ENCODE measurements around the gene FBRS. TPM values are rescaled to one million over a fixed set of nuclear protein-coding genes. Genes with fewer than 3 reads are reported as not detected.
"Not testable (repeated sequence)": the region's sequence is repeated elsewhere in the genome, so short reads cannot be mapped to it uniquely, and the experiment has no call there.

Gene FBRS
- total RNA-seq, 1 donor from 2014 or later: 27.8 TPM

DNA sequence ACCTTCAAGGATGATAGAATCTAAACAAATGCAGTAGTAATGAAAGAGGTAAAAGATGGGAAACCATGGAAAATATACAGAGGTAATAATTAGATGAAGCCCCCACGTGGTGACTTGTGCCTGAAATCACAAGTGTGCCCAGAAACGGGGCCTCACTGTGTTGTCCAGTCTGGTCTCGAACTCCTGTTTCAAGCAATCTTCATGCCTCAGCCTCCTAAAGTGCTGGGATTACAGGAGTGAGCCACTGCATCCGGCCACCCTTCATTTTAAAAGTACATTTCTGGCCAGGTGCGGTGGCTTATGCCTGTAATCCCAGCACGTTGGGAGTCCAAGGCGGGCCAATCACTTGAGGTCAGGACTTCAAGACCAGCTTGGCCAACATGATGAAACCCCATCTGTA lies 21.6 kb upstream of the FBRS start:
- no peaks in the 10 kb centered on the region for H3K36me3 ChIP-seq
- DNase-seq: no peak
- peaks cover 20% of the 10 kb centered on the region for H3K4me1 ChIP-seq
- no peaks in the 10 kb centered on the region for H3K27me3 ChIP-seq (ENCODE audit: low read depth)
- no peak overlapping the region for H3K27ac ChIP-seq (replicated peaks)
- no peaks in the 10 kb centered on the region for H3K9me3 ChIP-seq (replicated peaks)
- no peak overlapping the region for H3K4me3 ChIP-seq
- TF ChIP-seq, protein P1, sequence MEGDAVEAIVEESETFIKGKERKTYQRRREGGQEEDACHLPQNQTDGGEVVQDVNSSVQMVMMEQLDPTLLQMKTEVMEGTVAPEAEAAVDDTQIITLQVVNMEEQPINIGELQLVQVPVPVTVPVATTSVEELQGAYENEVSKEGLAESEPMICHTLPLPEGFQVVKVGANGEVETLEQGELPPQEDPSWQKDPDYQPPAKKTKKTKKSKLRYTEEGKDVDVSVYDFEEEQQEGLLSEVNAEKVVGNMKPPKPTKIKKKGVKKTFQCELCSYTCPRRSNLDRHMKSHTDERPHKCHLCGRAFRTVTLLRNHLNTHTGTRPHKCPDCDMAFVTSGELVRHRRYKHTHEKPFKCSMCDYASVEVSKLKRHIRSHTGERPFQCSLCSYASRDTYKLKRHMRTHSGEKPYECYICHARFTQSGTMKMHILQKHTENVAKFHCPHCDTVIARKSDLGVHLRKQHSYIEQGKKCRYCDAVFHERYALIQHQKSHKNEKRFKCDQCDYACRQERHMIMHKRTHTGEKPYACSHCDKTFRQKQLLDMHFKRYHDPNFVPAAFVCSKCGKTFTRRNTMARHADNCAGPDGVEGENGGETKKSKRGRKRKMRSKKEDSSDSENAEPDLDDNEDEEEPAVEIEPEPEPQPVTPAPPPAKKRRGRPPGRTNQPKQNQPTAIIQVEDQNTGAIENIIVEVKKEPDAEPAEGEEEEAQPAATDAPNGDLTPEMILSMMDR (IDR thresholded peaks at IDR 0.05; ENCODE audit: borderline replicate concordance): no peak
- intact Hi-C loops (cut with micrococcal nuclease): no loop called here

DNA sequence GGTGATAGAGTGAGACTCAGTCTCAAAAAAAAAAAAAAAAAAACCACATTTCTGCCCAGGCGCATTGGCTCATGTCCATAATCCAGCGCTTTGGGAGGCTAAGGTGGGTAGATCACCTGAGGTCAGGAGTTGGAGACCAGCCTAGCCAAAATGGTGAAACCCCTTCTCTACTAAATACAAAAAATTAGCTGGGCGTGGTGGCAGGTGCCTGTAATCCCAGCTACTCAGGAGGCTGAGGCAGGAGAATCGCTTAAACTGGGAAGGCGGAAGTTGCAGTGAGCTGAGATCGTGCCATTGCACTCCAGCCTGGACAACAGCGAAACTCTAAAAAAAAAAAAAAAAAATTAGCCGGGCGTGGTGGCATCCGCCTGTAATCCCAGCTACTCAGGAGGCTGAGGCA lies 21.1 kb upstream of the FBRS start:
- peaks cover 20% of the 10 kb centered on the region for H3K4me1 ChIP-seq
- H3K36me3 ChIP-seq; H3K27me3 ChIP-seq (ENCODE audit: low read depth); DNase-seq; H3K9me3 ChIP-seq (replicated peaks); H3K27ac ChIP-seq (replicated peaks); intact Hi-C loops (cut with micrococcal nuclease); H3K4me3 ChIP-seq: not testable (repeated sequence)

DNA sequence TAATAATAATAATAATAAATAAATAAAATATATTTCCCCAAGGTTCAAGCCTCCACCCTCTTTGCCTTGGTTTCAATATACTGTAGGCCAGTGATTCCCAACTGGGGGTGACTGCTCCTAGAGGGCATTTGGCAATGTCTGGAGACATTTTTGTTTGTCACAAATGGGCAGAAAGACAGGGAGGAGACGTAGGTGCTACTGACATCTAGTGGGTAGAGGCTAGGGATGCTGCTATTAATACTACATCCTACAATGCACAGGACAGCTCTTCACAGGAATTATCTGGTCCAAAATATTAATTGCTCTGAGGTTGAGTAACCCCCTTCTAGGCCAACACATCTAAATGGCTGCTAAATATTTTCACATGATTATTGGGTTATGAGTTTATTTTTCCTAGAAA lies 20.3 kb upstream of the FBRS start:
- no peak for DNase-seq
- intact Hi-C loops (cut with micrococcal nuclease): no loop called here
- TF ChIP-seq, protein P1 (IDR thresholded peaks at IDR 0.05; ENCODE audit: borderline replicate concordance): peak; percentile 26
- Histone ChIP-seq H3K4me1 (peaks cover 20% of the 10 kb centered on the region), H3K27ac (replicated peaks) (no peak overlapping the region), H3K4me3 (no peak overlapping the region), H3K27me3 (ENCODE audit: low read depth) (no peaks in the 10 kb centered on the region), H3K36me3 (no peaks in the 10 kb centered on the region), H3K9me3 (replicated peaks) (no peaks in the 10 kb centered on the region)

DNA sequence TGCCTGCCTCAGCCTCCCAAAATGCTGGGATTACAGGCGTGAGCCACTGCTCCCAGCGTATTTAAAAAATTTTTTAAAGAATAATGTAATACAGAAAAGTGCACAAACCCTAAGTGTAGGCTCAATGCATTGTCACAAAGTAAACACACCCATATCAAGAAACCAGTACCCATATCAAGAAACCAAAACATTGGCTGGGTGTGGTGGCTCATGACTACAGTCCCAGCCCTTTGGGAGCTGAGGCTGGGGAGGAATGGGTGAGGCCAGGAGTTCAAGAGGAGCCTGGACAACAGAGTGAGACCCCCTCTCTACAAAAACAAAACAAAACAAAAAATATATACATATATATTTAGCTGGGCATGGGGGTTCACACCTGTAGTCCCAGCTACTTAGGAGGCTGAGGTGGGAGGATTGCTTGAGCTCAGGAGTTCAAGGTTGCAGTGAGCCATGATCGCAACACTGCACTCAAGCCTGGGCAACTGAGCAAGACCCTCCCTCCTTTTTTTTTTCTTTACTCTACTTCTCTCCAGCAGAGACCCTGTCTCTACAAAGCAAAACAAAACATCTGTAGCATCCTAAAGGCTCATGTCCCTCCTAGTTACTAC lies 16.8 kb upstream of the FBRS start:
- TF ChIP-seq, protein P1 (IDR thresholded peaks at IDR 0.05; ENCODE audit: borderline replicate concordance): no peak
- no peaks in the 10 kb centered on the region for H3K27me3 ChIP-seq (ENCODE audit: low read depth)
- no peak overlapping the region for H3K4me3 ChIP-seq
- H3K27ac ChIP-seq (replicated peaks): no peak overlapping the region
- H3K9me3 ChIP-seq (replicated peaks): no peaks in the 10 kb centered on the region
- intact Hi-C loops (cut with micrococcal nuclease): no loop called here
- no peaks in the 10 kb centered on the region for H3K36me3 ChIP-seq
- no peak for DNase-seq
- H3K4me1 ChIP-seq: no peaks in the 10 kb centered on the region

DNA sequence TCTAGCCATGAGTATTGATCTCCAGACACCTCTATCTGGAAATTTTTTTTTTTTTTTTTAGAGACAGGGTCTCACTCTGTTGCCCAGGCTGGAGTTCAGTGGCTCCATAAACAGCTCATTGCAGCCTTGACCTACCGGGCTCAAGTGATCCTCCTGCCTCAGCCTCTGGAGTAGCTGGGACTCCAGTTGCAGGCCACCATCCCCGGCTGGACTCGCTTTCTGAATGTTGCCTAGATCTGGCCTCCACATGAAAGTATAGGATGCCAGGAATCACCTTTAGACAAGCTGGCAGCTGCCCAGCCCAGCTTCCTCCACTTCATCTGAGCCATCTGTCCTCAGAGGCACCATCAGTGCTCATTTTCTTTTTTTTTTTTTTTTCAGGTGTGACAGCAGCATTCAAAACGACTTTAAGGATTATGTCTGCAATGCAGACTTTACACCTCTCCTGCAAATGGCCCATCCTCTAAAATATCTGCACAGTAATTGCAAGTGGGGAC lies 13.8 kb upstream of the FBRS start:
- Histone ChIP-seq H3K4me3 (no peak overlapping the region), H3K4me1 (no peaks in the 10 kb centered on the region), H3K27ac (replicated peaks) (no peak overlapping the region), H3K27me3 (ENCODE audit: low read depth) (no peaks in the 10 kb centered on the region), H3K9me3 (replicated peaks) (no peaks in the 10 kb centered on the region), H3K36me3 (no peaks in the 10 kb centered on the region)
- no peak for DNase-seq
- TF ChIP-seq, protein P1 (IDR thresholded peaks at IDR 0.05; ENCODE audit: borderline replicate concordance): no peak
- intact Hi-C loops (cut with micrococcal nuclease): no loop called here

DNA sequence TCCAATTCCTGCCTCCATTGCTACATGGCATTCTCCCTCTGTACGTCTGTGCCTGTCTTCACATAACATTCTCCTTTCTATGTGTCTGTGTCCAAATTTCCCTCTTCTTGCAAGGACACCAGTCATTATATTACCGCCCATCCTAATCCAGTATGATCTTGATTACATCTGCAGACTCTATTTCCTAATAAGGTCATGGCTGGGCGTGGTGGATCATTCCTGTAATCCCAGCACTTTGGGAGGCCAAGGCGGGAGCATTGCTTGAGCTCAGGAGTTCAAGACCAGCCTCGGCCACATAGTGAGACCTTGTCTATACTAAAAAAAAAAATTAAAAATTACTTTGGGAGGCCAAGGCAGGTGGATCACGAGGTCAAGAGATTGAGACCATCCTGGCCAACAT lies 12.5 kb upstream of the FBRS start:
- no peak for DNase-seq
- Histone ChIP-seq H3K27me3 (ENCODE audit: low read depth) (no peaks in the 10 kb centered on the region), H3K4me1 (peaks cover 8% of the 10 kb centered on the region), H3K27ac (replicated peaks) (no peak overlapping the region), H3K36me3 (no peaks in the 10 kb centered on the region), H3K9me3 (replicated peaks) (no peaks in the 10 kb centered on the region), H3K4me3 (no peak overlapping the region)
- intact Hi-C loops (cut with micrococcal nuclease): no loop called here
- TF ChIP-seq, protein P1 (IDR thresholded peaks at IDR 0.05; ENCODE audit: borderline replicate concordance): no peak

All from left ventricle myocardium inferior (tissue), 1 donor.